Dermis blood vessel endothelial cell (primary cell): ENCODE measurements around the gene COL6A3. TPM values are rescaled to one million over a fixed set of nuclear protein-coding genes. Genes with fewer than 3 reads are reported as not detected.
"Not testable (repeated sequence)": the region's sequence is repeated elsewhere in the genome, so short reads cannot be mapped to it uniquely, and the experiment has no call there.

Experiments used
- DNase-seq: peaks from one replicate; pipeline ENCODE4 v3.0.0; 2010
- total RNA-seq: library from RNA; depleted of rRNA; stranded (reverse); fragments of >200 nt; gene quantifications from 2 replicates; pipeline ENCODE4 v1.2.3, GENCODE V29; 2014

The COL6A3 gene
- total RNA-seq, 1 donor from 2014 or later, result 14.6 TPM

GRCh38 chr2:237411683-237412423 lies 2.1 kb downstream of the COL6A3 start:
- DNase-seq, result no peak

- no peak for DNase-seq
Measured at GRCh38 chr2:237411092-237411601, 2.8 kb downstream of the COL6A3 start.

GRCh38 chr2:237409263-237409662 lies 4.7 kb downstream of the COL6A3 start:
- not testable (repeated sequence) for DNase-seq

GRCh38 chr2:237408335-237409000 lies 5.5 kb downstream of the COL6A3 start:
- DNase-seq, result no peak

GRCh38 chr2:237407700-237408099 lies 6.3 kb downstream of the COL6A3 start:
- no peak for DNase-seq

GRCh38 chr2:237406371-237406895 lies 7.5 kb downstream of the COL6A3 start:
- no peak for DNase-seq

- no peak for DNase-seq
Measured at GRCh38 chr2:237405605-237406004, 8.4 kb downstream of the COL6A3 start.

GRCh38 chr2:237405006-237405559 lies 8.9 kb downstream of the COL6A3 start:
- DNase-seq, result no peak

- DNase-seq, result no peak
Measured at GRCh38 chr2:237404413-237404812, 9.6 kb downstream of the COL6A3 start.

- DNase-seq, result no peak
Measured at GRCh38 chr2:237403024-237403882, 10.7 kb downstream of the COL6A3 start.

GRCh38 chr2:237400199-237400598 lies 13.8 kb downstream of the COL6A3 start:
- DNase-seq, result no peak

- no peak for DNase-seq
Measured at GRCh38 chr2:237397072-237397471, 16.9 kb downstream of the COL6A3 start.

- no peak for DNase-seq
Measured at GRCh38 chr2:237393523-237393922, 20.4 kb downstream of the COL6A3 start.

GRCh38 chr2:237392186-237392585 lies 21.8 kb downstream of the COL6A3 start:
- DNase-seq, result no peak

- no peak for DNase-seq
Measured at GRCh38 chr2:237391140-237391539, 22.8 kb downstream of the COL6A3 start.

GRCh38 chr2:237390235-237390634 lies 23.7 kb downstream of the COL6A3 start:
- no peak for DNase-seq

GRCh38 chr2:237389831-237390230 lies 24.1 kb downstream of the COL6A3 start:
- DNase-seq, result no peak

- DNase-seq, result no peak
Measured at GRCh38 chr2:237388036-237388435, 25.9 kb downstream of the COL6A3 start.

- DNase-seq, result no peak
Measured at GRCh38 chr2:237384672-237385020, 29.3 kb downstream of the COL6A3 start.

GRCh38 chr2:237383991-237384671 lies 29.8 kb downstream of the COL6A3 start:
- DNase-seq, result no peak

GRCh38 chr2:237380768-237381167 lies 33.2 kb downstream of the COL6A3 start:
- DNase-seq, result no peak

GRCh38 chr2:237379636-237380035 lies 34.3 kb downstream of the COL6A3 start:
- DNase-seq, result no peak
